ENCODE data around the gene FCRLB. TPM values are rescaled to one million over a fixed set of nuclear protein-coding genes. Genes with fewer than 3 reads are reported as not detected.

The FCRLB gene
- total and polyA plus RNA-seq, 2 donors (not counting 3 experiments of a cell fraction or from before 2014, with no cell fraction given) = 0.62 TPM

DNA sequence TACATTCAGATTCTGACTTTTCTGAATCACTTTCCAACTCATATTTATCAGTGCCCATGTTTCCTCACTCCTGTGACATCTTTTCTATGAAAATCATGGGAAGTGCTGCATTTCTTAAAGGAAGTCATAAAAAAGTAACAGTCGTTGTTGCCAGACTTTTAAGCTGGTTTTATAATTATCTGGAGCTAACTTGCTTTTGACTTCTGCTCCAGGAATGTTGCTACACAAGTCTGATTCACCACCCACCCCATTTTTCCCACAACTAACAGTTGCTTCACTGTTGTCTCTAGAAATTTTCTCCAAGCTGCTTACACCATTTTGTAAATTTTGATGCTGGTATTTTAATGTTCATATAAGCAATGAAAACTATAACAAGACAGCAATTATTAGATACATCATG, 12.2 kb downstream of the FCRLB start:
- DNase-seq (ENCODE audit: low read depth, low spot score) = peak; percentile 67
- Histone ChIP-seq H3K4me3 (replicated peaks in 1 of 3; ENCODE audit: insufficient read depth in 1 of 3, low read depth in 1 of 3, low read length in 3 of 3) (no peak overlapping the region), H3K4me2 (ENCODE audit: insufficient read depth, low read length) (peak overlapping the region; percentile 32), H3K27me3 (ENCODE audit: control insufficient read depth in 2 of 2, insufficient read depth in 2 of 2, low read length in 2 of 2) (no peaks in the 10 kb centered on the region), H4K20me1 (replicated peaks; ENCODE audit: control insufficient read depth, extremely low read depth, insufficient read depth, low read length) (no peaks in the 10 kb centered on the region), H3K9ac (replicated peaks; ENCODE audit: extremely low read depth, insufficient read depth, low read length) (no peak overlapping the region), H3K4me1 (ENCODE audit: control insufficient read depth, extremely low read depth, insufficient read depth, low read length) (peaks cover 25% of the 10 kb centered on the region), H3K36me3 (ENCODE audit: control insufficient read depth in 2 of 2, extremely low read depth in 1 of 2, insufficient read depth in 2 of 2, low read length in 2 of 2) (no peaks in the 10 kb centered on the region), H3K79me2 (ENCODE audit: control insufficient read depth, insufficient read depth, low read length) (no peaks in the 10 kb centered on the region), H3K9me3 (replicated peaks; ENCODE audit: control insufficient read depth, insufficient read depth, low read length) (no peaks in the 10 kb centered on the region), H3K27ac (ENCODE audit: insufficient read depth, low read depth, low read length) (no peak overlapping the region), H3K9me1 (replicated peaks; ENCODE audit: control insufficient read depth, extremely low read depth, insufficient read depth, low read length) (no peaks in the 10 kb centered on the region), H2AFZ (ENCODE audit: low read depth, low read length) (peak overlapping the region; percentile 26)
- CTCF ChIA-PET = interaction anchor here (0.6 to 2.4 kb wide), 7 partner anchors 8 to 246 kb away, joined by 3 to 8 read pairs (median 3); partner anchors contain the start of gene DUSP12
- POLR2A ChIA-PET = no interaction called here
- FAIRE-seq = peak; percentile 79
- BruUV-seq (replicated peaks) = no TSS peak
- dilution Hi-C loops (cut with MboI; ENCODE audit: extremely low pct_ligation_motif_present, low sequenced_read_pairs) (no loop called here), intact Hi-C loops (cut with micrococcal nuclease) (no loop called here)
- TF ChIP-seq, protein P1, sequence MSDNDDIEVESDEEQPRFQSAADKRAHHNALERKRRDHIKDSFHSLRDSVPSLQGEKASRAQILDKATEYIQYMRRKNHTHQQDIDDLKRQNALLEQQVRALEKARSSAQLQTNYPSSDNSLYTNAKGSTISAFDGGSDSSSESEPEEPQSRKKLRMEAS (IDR thresholded peaks at IDR 0.05; ENCODE audit: insufficient read depth, insufficient read length) = no peak
- peak; percentile 45 for TF ChIP-seq FOS (IDR thresholded peaks at IDR 0.05; ENCODE audit: borderline replicate concordance, insufficient read depth, low read length)
- TF ChIP-seq GATA2 (IDR thresholded peaks at IDR 0.05; ENCODE audit: insufficient read depth, insufficient read length, low read depth, low read length) = peak; percentile 32

DNA sequence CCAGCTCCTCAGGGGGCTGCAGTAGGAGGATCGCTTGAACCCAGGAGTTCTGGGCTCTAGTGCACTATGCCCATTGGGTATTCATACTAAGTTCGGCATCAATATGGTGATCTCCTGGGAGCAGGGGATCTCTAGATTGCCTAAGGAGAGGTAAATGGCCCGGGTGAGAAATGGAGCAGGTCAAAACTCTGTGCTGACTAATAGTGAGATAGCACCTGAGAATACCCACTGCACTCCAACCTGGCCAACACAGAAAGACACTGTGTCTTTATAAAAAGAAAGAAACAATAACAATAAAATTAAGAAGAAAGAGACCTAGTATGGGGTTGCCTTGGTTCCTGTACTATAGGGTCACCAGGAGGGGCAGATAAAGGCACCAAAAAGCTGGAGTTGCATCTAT, 14.5 kb downstream of the FCRLB start:
- Histone ChIP-seq H3K4me1 (ENCODE audit: control insufficient read depth, extremely low read depth, insufficient read depth, low read length) (peaks cover 11% of the 10 kb centered on the region), H3K79me2 (ENCODE audit: control insufficient read depth, insufficient read depth, low read length) (no peaks in the 10 kb centered on the region), H3K4me2 (ENCODE audit: insufficient read depth, low read length) (no peak overlapping the region), H3K9me3 (replicated peaks; ENCODE audit: control insufficient read depth, insufficient read depth, low read length) (no peaks in the 10 kb centered on the region), H2AFZ (ENCODE audit: low read depth, low read length) (no peak overlapping the region), H3K27me3 (ENCODE audit: control insufficient read depth in 2 of 2, insufficient read depth in 2 of 2, low read length in 2 of 2) (no peaks in the 10 kb centered on the region), H3K9ac (replicated peaks; ENCODE audit: extremely low read depth, insufficient read depth, low read length) (no peak overlapping the region), H3K9me1 (replicated peaks; ENCODE audit: control insufficient read depth, extremely low read depth, insufficient read depth, low read length) (no peaks in the 10 kb centered on the region), H3K27ac (ENCODE audit: insufficient read depth, low read depth, low read length) (no peak overlapping the region), H3K4me3 (replicated peaks in 1 of 3; ENCODE audit: insufficient read depth in 1 of 3, low read depth in 1 of 3, low read length in 3 of 3) (no peak overlapping the region), H4K20me1 (replicated peaks; ENCODE audit: control insufficient read depth, extremely low read depth, insufficient read depth, low read length) (no peaks in the 10 kb centered on the region), H3K36me3 (ENCODE audit: control insufficient read depth in 2 of 2, extremely low read depth in 1 of 2, insufficient read depth in 2 of 2, low read length in 2 of 2) (no peaks in the 10 kb centered on the region)
- no TSS peak for BruUV-seq (replicated peaks)
- dilution Hi-C loops (cut with MboI; ENCODE audit: extremely low pct_ligation_motif_present, low sequenced_read_pairs) (no loop called here), intact Hi-C loops (cut with micrococcal nuclease) (no loop called here)
- DNase-seq (ENCODE audit: low read depth, low spot score) (no peak), FAIRE-seq (no peak)
- CTCF ChIA-PET = interaction anchor here (1.7 to 4.3 kb wide), 2 partner anchors 9 to 251 kb away, joined by 3 to 32 read pairs; no protein-coding TSS in a partner anchor
- TF ChIP-seq GATA2 (IDR thresholded peaks at IDR 0.05; ENCODE audit: insufficient read depth, insufficient read length, low read depth, low read length) (no peak), EZH2 (IDR thresholded peaks at IDR 0.05; ENCODE audit: borderline replicate concordance, low read depth, low read length, severe bottlenecking) (no peak), POLR2A (IDR thresholded peaks at IDR 0.05; ENCODE audit: low read depth, low read length) (no peak)
- TF ChIP-seq, protein P1 (IDR thresholded peaks at IDR 0.05; ENCODE audit: insufficient read depth, insufficient read length) = no peak
- POLR2A ChIA-PET = no interaction called here

Data from endothelial cell of umbilical vein (primary cell).